Measurements from ENCODE around the gene ATP8A1. TPM values are rescaled to one million over a fixed set of nuclear protein-coding genes. Genes with fewer than 3 reads are reported as not detected.

The ATP8A1 gene
- total RNA-seq, 6 donors from 2014 or later = 39.5 to 264 (median 144) TPM

DNA sequence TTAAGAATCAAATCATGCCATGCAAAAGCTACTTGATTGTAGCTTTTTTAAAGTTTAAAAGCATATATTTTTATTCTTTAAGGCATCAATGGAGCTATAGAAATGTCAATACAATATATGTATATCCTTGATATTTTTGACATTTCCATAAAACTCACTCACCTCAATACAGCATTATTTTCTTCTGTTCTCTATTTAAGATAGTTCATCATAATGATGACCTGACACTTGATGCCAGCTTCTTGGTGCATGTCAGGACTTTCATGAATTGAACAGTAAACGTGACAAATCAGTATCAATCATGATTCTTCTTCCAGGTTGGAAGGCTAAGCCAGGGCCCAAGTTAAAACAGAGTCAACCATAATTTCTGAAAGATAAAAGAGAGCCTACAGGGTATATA, 33.6 kb upstream of the ATP8A1 start:
- Histone ChIP-seq H3K27me3 (no peaks in the 10 kb centered on the region), H3K36me3 (no peaks in the 10 kb centered on the region), H3K4me3 (no peak overlapping the region), H3K27ac (no peak overlapping the region), H3K9me3 (no peaks in the 10 kb centered on the region), H3K4me1 (no peaks in the 10 kb centered on the region)
- TF ChIP-seq, protein P1, sequence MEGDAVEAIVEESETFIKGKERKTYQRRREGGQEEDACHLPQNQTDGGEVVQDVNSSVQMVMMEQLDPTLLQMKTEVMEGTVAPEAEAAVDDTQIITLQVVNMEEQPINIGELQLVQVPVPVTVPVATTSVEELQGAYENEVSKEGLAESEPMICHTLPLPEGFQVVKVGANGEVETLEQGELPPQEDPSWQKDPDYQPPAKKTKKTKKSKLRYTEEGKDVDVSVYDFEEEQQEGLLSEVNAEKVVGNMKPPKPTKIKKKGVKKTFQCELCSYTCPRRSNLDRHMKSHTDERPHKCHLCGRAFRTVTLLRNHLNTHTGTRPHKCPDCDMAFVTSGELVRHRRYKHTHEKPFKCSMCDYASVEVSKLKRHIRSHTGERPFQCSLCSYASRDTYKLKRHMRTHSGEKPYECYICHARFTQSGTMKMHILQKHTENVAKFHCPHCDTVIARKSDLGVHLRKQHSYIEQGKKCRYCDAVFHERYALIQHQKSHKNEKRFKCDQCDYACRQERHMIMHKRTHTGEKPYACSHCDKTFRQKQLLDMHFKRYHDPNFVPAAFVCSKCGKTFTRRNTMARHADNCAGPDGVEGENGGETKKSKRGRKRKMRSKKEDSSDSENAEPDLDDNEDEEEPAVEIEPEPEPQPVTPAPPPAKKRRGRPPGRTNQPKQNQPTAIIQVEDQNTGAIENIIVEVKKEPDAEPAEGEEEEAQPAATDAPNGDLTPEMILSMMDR (IDR thresholded peaks at IDR 0.05) = no peak
- TF ChIP-seq POLR2A (IDR thresholded peaks at IDR 0.05) (no peak), POLR2AphosphoS5 (IDR thresholded peaks at IDR 0.05) (no peak), EP300 (IDR thresholded peaks at IDR 0.05) (no peak)
- DNase-seq = no peak
- ATAC-seq (ENCODE audit: low FRiP score in 2 of 2) = no peak
- 0 to 80% methylated on average over 1 of the region's 1 CpG for WGBS, 2 donors

GRCh38 chr4:42683393-42683792, 26.5 kb upstream of the ATP8A1 start:
- H3K4me1 ChIP-seq = no peaks in the 10 kb centered on the region
- no peak for DNase-seq
- no peak overlapping the region for H3K4me3 ChIP-seq
- H3K9me3 ChIP-seq = no peaks in the 10 kb centered on the region
- H3K36me3 ChIP-seq = no peaks in the 10 kb centered on the region
- TF ChIP-seq POLR2AphosphoS5 (IDR thresholded peaks at IDR 0.05) = no peak
- TF ChIP-seq, protein P1 (IDR thresholded peaks at IDR 0.05) = no peak
- TF ChIP-seq EP300 (IDR thresholded peaks at IDR 0.05) = no peak
- no peak for TF ChIP-seq POLR2A (IDR thresholded peaks at IDR 0.05)
- no peaks in the 10 kb centered on the region for H3K27me3 ChIP-seq
- no peak overlapping the region for H3K27ac ChIP-seq
- ATAC-seq (ENCODE audit: low FRiP score in 2 of 2) = no peak

- Histone ChIP-seq H3K4me3 (no peak overlapping the region), H3K9me3 (no peaks in the 10 kb centered on the region), H3K4me1 (peaks cover 0 to 2% (median under 1%) of the 10 kb centered on the region in 4 donors), H3K27me3 (no peaks in the 10 kb centered on the region), H3K36me3 (no peaks in the 10 kb centered on the region), H3K27ac (no peak overlapping the region)
- TF ChIP-seq, protein P1 (IDR thresholded peaks at IDR 0.05) = no peak
- TF ChIP-seq POLR2A (IDR thresholded peaks at IDR 0.05) (no peak), POLR2AphosphoS5 (IDR thresholded peaks at IDR 0.05) (no peak), EP300 (IDR thresholded peaks at IDR 0.05) (no peak)
- WGBS, 2 donors = 95 to 96% methylated on average over 1 of the region's 1 CpG
- DNase-seq (no peak), ATAC-seq (ENCODE audit: low FRiP score in 2 of 2) (no peak)
Measured at GRCh38 chr4:42678512-42678911, 21.6 kb upstream of the ATP8A1 start.

- ATAC-seq (ENCODE audit: low FRiP score in 2 of 2) = no peak
- H3K27me3 ChIP-seq = no peaks in the 10 kb centered on the region
- WGBS, 2 donors = 53 to 73% methylated on average over 8 of the region's 8 CpGs
- H3K4me3 ChIP-seq = no peak overlapping the region
- H3K9me3 ChIP-seq = no peaks in the 10 kb centered on the region
- no peak overlapping the region for H3K27ac ChIP-seq
- H3K36me3 ChIP-seq = no peaks in the 10 kb centered on the region
- TF ChIP-seq, protein P1 (IDR thresholded peaks at IDR 0.05) = no peak
- TF ChIP-seq POLR2AphosphoS5 (IDR thresholded peaks at IDR 0.05) (no peak), EP300 (IDR thresholded peaks at IDR 0.05) (no peak), POLR2A (IDR thresholded peaks at IDR 0.05) (no peak)
- DNase-seq = no peak
- peaks cover 3 to 17% (median 8%) of the 10 kb centered on the region in 4 donors for H3K4me1 ChIP-seq
Measured at GRCh38 chr4:42676066-42676951, 19.4 kb upstream of the ATP8A1 start.

GRCh38 chr4:42673082-42673425, 16.1 kb upstream of the ATP8A1 start:
- 45 to 46% methylated on average over 2 of the region's 2 CpGs for WGBS, 2 donors
- DNase-seq (peak in 1 of 2 donors; percentile 90), ATAC-seq (ENCODE audit: low FRiP score in 2 of 2) (peak; percentile 88 to 95)
- H3K27me3 ChIP-seq = no peaks in the 10 kb centered on the region
- no peaks in the 10 kb centered on the region for H3K36me3 ChIP-seq
- TF ChIP-seq POLR2A (IDR thresholded peaks at IDR 0.05) (no peak), POLR2AphosphoS5 (IDR thresholded peaks at IDR 0.05) (peak; percentile 22 to 56), EP300 (IDR thresholded peaks at IDR 0.05) (peak in 1 of 4 donors; percentile 84)
- TF ChIP-seq, protein P1 (IDR thresholded peaks at IDR 0.05) = no peak
- no peak overlapping the region for H3K4me3 ChIP-seq
- H3K4me1 ChIP-seq = peaks cover 3 to 17% (median 12%) of the 10 kb centered on the region in 4 donors
- H3K27ac ChIP-seq = peak overlapping the region; percentile 31 to 63 (median 56)
- H3K9me3 ChIP-seq = no peaks in the 10 kb centered on the region

All from upper lobe of left lung (tissue), 6 donors.